Uterus (tissue), 4 donors: Measurements from ENCODE around the gene ZNF831. TPM values are rescaled to one million over a fixed set of nuclear protein-coding genes. Genes with fewer than 3 reads are reported as not detected.
A peak's percentile ranks its signal among the peaks of the same experiment; 100 is the strongest.

Source experiments
- DNase-seq, 2 donors: peaks; one replicate each; pipeline ENCODE4 v3.0.0-alpha.2; 2019 to 2020
- H3K27ac ChIP-seq, 2 donors: fragments of 200-600 bp; sonication (generic); 1 replicate in 1 of 2; 2 replicates in 1 of 2; pipeline ENCODE4 v1.5.1; 2016 to 2018
- H3K27me3 ChIP-seq, 2 donors: fragments of 200-600 bp; sonication (generic); one replicate each; pipeline ENCODE4 v1.5.1; 2018 to 2019; ENCODE audit warnings: control low read depth in 1 of 2
- H3K36me3 ChIP-seq, 2 donors: fragments of 200-600 bp; sonication (generic); one replicate each; pipeline ENCODE4 v1.5.1; 2019; ENCODE audit warnings: control low read depth in 1 of 2
- H3K4me1 ChIP-seq, 2 donors: fragments of 200-600 bp; sonication (generic); one replicate each; pipeline ENCODE4 v1.5.1; 2018 to 2019; ENCODE audit warnings: control low read depth in 1 of 2
- H3K4me3 ChIP-seq, 2 donors: fragments of 200-600 bp; sonication (generic); 1 replicate in 1 of 2; 2 replicates in 1 of 2; pipeline ENCODE4 v1.5.1; 2018 to 2019; ENCODE audit warnings: mild to moderate bottlenecking in 1 of 2
- H3K9me3 ChIP-seq, 2 donors: fragments of 200-600 bp; sonication (generic); one replicate each; pipeline ENCODE4 v1.5.1; 2019; ENCODE audit warnings: control low read depth in 1 of 2
- CTCF ChIP-seq, 4 experiments: fragments of 200-600 bp in 2 of 4; fragments of 450-650 bp in 2 of 4; sonication (generic) in 2 of 4; IDR thresholded peaks; one replicate each; pipeline ENCODE4 v1.5.1; 2016 to 2019; ENCODE audit warnings: antibody characterized with exemption in 4 of 4, mild to moderate bottlenecking in 2 of 4, moderate library complexity in 1 of 4
- POLR2A ChIP-seq, 2 donors: fragments of 450-650 bp; IDR thresholded peaks; one replicate each; pipeline ENCODE4 v1.6.1; 2016; ENCODE audit warnings: antibody characterized with exemption in 2 of 2, mild to moderate bottlenecking in 1 of 2, moderate library complexity in 1 of 2
- intact Hi-C: fragments of 100-400 bp; cut with DNase I; formaldehyde crosslinking; loops from one replicate; pipeline ENCODE4 v1.15.1; 2023; ENCODE audit warnings: low total_unique reads
- total RNA-seq, 4 donors: library from RNA; depleted of rRNA in 3 of 4; stranded (reverse); fragments of >200 nt in 3 of 4; gene quantifications; one replicate each; pipeline versions ENCODE4 v1.1.0 to v1.2.4, GENCODE V29; 2014 to 2023
- donor health status: DM: yes; HTN: yes; CAD: no.

Gene ZNF831
- total RNA-seq, 4 donors from 2014 or later = 0.21 to 3.1 (median 0.43) TPM

- H3K4me3 ChIP-seq = no peak overlapping the region
- H3K27ac ChIP-seq = no peak overlapping the region
- TF ChIP-seq POLR2A (IDR thresholded peaks at IDR 0.05) = no peak
- no peak for TF ChIP-seq CTCF (IDR thresholded peaks at IDR 0.05)
- no peak for DNase-seq
- H3K36me3 ChIP-seq = no peaks in the 10 kb centered on the region
- no peaks in the 10 kb centered on the region for H3K27me3 ChIP-seq
- no peaks in the 10 kb centered on the region for H3K4me1 ChIP-seq
- intact Hi-C loops = no loop called here
- H3K9me3 ChIP-seq = no peaks in the 10 kb centered on the region
These were observed 14.7 kb upstream of the ZNF831 start for GRCh38 chr20:59148701-59149493.

GRCh38 chr20:59149678-59150504 lies 13.7 kb upstream of the ZNF831 start:
- Histone ChIP-seq H3K4me1 (no peaks in the 10 kb centered on the region), H3K27me3 (no peaks in the 10 kb centered on the region), H3K4me3 (no peak overlapping the region), H3K36me3 (no peaks in the 10 kb centered on the region), H3K27ac (peak overlapping the region in 1 of 2 donors; percentile 14), H3K9me3 (no peaks in the 10 kb centered on the region)
- intact Hi-C loops = no loop called here
- TF ChIP-seq POLR2A (IDR thresholded peaks at IDR 0.05) = no peak
- no peak for TF ChIP-seq CTCF (IDR thresholded peaks at IDR 0.05)
- peak in 1 of 2 donors; percentile 31 for DNase-seq

GRCh38 chr20:59150821-59151251 lies 12.8 kb upstream of the ZNF831 start:
- Histone ChIP-seq H3K27ac (no peak overlapping the region), H3K4me1 (no peaks in the 10 kb centered on the region), H3K27me3 (no peaks in the 10 kb centered on the region), H3K9me3 (no peaks in the 10 kb centered on the region), H3K4me3 (no peak overlapping the region), H3K36me3 (no peaks in the 10 kb centered on the region)
- DNase-seq = no peak
- TF ChIP-seq POLR2A (IDR thresholded peaks at IDR 0.05) = no peak
- no peak for TF ChIP-seq CTCF (IDR thresholded peaks at IDR 0.05)
- intact Hi-C loops = no loop called here

- H3K27ac ChIP-seq = no peak overlapping the region
- TF ChIP-seq POLR2A (IDR thresholded peaks at IDR 0.05) (no peak), CTCF (IDR thresholded peaks at IDR 0.05) (no peak)
- H3K9me3 ChIP-seq = no peaks in the 10 kb centered on the region
- no peaks in the 10 kb centered on the region for H3K4me1 ChIP-seq
- no peaks in the 10 kb centered on the region for H3K36me3 ChIP-seq
- H3K4me3 ChIP-seq = no peak overlapping the region
- intact Hi-C loops = no loop called here
- no peaks in the 10 kb centered on the region for H3K27me3 ChIP-seq
- no peak for DNase-seq
These were observed 12.2 kb upstream of the ZNF831 start for GRCh38 chr20:59151391-59151790.

- Histone ChIP-seq H3K27me3 (no peaks in the 10 kb centered on the region), H3K9me3 (no peaks in the 10 kb centered on the region), H3K4me1 (no peaks in the 10 kb centered on the region), H3K36me3 (no peaks in the 10 kb centered on the region), H3K27ac (no peak overlapping the region), H3K4me3 (no peak overlapping the region)
- no peak for DNase-seq
- intact Hi-C loops = no loop called here
- TF ChIP-seq POLR2A (IDR thresholded peaks at IDR 0.05) (no peak), CTCF (IDR thresholded peaks at IDR 0.05) (no peak)
These were observed 11.8 kb upstream of the ZNF831 start for GRCh38 chr20:59151820-59152219.
